ENCODE data around the gene WDR86. TPM values are rescaled to one million over a fixed set of nuclear protein-coding genes. Genes with fewer than 3 reads are reported as not detected.

The WDR86 gene
- polyA plus RNA-seq, 6 donors from 2014 or later = 1.4 to 3.5 (median 1.9) TPM

GRCh38 chr7:151366880-151367222, 43.0 kb downstream of the WDR86 start:
- Mint-ChIP-seq H3K4me1 (peaks cover 0 to 9% (median 5%) of the 10 kb centered on the region in 3 donors), H3K9me3 (peaks cover 0 to 2% (median 0%) of the 10 kb centered on the region in 7 donors), H3K4me3 (no peak overlapping the region), H3K27me3 (no peaks in the 10 kb centered on the region), H3K36me3 (peaks cover 16 to 22% of the 10 kb centered on the region in 2 donors), H3K27ac (no peak overlapping the region)
- no peak for DNase-seq
- no peak for ATAC-seq (ENCODE audit: low read depth in 2 of 2)

DNA sequence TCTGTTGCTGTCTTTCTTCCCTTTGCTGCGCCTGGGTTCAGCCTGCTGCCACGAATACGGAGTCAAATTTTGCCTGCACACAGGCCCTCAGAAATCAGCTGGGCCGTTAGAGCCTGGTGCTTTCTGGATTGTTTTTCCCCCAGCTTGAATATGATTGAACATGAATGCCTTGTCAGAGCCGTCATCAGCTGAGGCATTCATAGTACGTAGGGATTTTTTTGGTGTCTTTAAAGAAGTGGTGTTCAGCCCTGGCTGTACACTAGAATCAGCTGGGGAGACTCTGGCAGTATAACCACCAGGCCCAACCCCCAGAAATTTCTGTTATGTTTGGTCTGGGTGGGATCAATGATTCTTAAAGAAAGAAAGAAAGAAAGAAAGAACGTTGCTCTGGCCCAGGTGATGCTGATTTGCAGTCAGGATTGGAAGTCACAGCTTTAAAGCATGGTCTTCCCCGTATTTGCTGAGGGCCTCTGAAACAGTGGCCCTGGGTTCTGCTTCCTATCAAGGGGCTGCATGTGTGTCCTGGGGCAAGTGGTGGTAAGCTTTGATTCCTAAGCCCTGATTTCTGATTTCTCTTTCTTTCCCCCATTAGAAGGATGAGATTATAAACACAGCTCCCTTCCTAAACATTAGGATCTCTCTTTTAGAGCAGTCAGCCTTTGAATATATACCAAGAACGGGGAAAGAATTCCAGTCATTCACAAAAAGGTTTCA, 43.5 kb downstream of the WDR86 start:
- H3K27ac Mint-ChIP-seq = peak overlapping the region in 1 of 6 donors; percentile 7
- no peak overlapping the region for H3K4me3 Mint-ChIP-seq
- no peaks in the 10 kb centered on the region for H3K27me3 Mint-ChIP-seq
- ATAC-seq (ENCODE audit: low read depth in 2 of 2) (no peak), DNase-seq (no peak)
- H3K36me3 Mint-ChIP-seq = peaks cover 16 to 28% of the 10 kb centered on the region in 2 donors
- H3K4me1 Mint-ChIP-seq = peaks cover 0 to 9% (median 5%) of the 10 kb centered on the region in 3 donors
- peaks cover 0 to 2% (median 0%) of the 10 kb centered on the region in 7 donors for H3K9me3 Mint-ChIP-seq

GRCh38 chr7:151363182-151363581, 46.7 kb downstream of the WDR86 start:
- Mint-ChIP-seq H3K9me3 (peaks cover 0 to 2% (median 0%) of the 10 kb centered on the region in 7 donors), H3K4me3 (no peak overlapping the region)

DNA sequence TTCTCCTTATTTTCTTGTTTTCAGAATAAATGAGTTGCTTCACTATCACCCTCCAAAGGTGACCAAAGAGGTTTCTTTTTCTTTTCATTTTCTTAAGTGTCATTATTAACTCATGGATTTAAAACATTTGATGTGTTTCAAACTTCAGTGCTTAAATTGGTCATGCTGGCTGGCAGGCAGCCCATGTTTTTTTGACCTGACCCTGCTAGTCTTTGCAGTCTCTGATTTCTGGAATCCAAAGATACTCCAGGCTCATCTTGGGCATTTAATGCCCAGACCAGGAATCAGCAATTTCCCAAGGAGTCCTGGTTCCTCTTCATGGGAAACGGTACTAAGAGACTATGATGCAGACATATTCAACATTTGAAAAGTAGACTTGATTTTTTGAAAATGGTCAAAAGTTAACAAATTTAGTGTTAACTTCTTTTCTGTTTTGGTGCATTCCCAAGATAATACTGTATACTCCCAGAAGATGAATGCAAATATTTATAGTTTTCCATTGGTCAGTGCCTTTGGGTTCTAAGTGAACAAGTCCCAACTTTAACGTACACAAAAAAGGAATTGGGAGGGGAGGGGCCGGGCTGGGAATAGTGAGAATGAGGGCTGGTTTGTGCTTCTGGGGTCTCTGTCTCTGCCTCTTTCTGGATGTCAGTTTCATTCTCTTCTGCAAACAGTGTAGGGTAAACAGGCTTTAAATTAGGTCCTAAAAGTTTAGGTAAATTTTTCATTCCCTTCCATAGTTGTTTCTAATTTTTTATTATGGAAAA, 48.5 kb downstream of the WDR86 start:
- Mint-ChIP-seq H3K36me3 (peaks cover 16 to 30% of the 10 kb centered on the region in 2 donors), H3K4me1 (no peaks in the 10 kb centered on the region), H3K27ac (no peak overlapping the region)

More at GRCh38 chr7:151363182-151363581, 46.7 kb downstream of the WDR86 start:
- no peaks in the 10 kb centered on the region for H3K27me3 Mint-ChIP-seq
- no peak for DNase-seq
- peaks cover 0 to 3% (median 3%) of the 10 kb centered on the region in 3 donors for H3K4me1 Mint-ChIP-seq
- peaks cover 16 to 29% of the 10 kb centered on the region in 2 donors for H3K36me3 Mint-ChIP-seq
- ATAC-seq (ENCODE audit: low read depth in 2 of 2) = no peak
- peak overlapping the region in 2 of 6 donors; percentile 17 to 65 for H3K27ac Mint-ChIP-seq

GRCh38 chr7:151352512-151352911, 57.3 kb downstream of the WDR86 start:
- Mint-ChIP-seq H3K27me3 (no peaks in the 10 kb centered on the region), H3K27ac (peak overlapping the region in 5 of 6 donors; percentile 59 to 99 (median 91)), H3K36me3 (peaks cover 8 to 15% of the 10 kb centered on the region in 2 donors), H3K9me3 (no peaks in the 10 kb centered on the region), H3K4me1 (peaks cover 35 to 55% (median 35%) of the 10 kb centered on the region in 3 donors), H3K4me3 (no peak overlapping the region)
- no peak for ATAC-seq (ENCODE audit: low read depth in 2 of 2)
- DNase-seq = no peak

More for the DNA sequence above, 48.5 kb downstream of the WDR86 start:
- H3K4me3 Mint-ChIP-seq = no peak overlapping the region
- DNase-seq (no peak), ATAC-seq (ENCODE audit: low read depth in 2 of 2) (no peak)
- peaks cover 0 to 2% (median 0%) of the 10 kb centered on the region in 7 donors for H3K9me3 Mint-ChIP-seq
- no peaks in the 10 kb centered on the region for H3K27me3 Mint-ChIP-seq

- H3K4me3 Mint-ChIP-seq = peak overlapping the region; percentile 48 to 84 (median 58)
- H3K9me3 Mint-ChIP-seq = no peaks in the 10 kb centered on the region
- peak overlapping the region; percentile 90 to 99 (median 93) for H3K27ac Mint-ChIP-seq
- H3K4me1 Mint-ChIP-seq = peaks cover 35 to 56% (median 35%) of the 10 kb centered on the region in 3 donors
- peaks cover 8 to 15% of the 10 kb centered on the region in 2 donors for H3K36me3 Mint-ChIP-seq
- DNase-seq = peak; percentile 67
- ATAC-seq (ENCODE audit: low read depth in 2 of 2) = peak; percentile 46 to 58
- no peaks in the 10 kb centered on the region for H3K27me3 Mint-ChIP-seq
Observed at GRCh38 chr7:151351967-151352366, 57.9 kb downstream of the WDR86 start.

DNA sequence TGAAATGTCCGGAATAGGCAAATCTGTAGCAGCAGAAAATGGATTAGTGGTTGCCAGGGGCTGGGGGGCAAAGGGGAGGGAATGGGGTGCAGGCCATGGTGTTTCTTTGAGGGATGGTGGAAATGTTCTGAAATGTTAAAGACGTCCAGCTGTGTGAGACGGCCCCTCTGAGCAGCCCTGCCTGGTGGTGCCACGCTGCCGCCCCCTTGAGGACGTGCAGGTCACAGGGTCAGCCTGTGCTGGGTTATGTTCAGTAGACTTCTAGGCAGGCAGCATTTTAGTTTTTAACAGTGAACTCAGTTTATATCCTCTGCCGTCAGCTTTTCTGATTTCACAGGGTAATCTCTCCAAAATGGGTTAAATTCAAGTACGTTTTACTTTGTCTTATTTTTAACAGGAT, 58.8 kb downstream of the WDR86 start:
- Mint-ChIP-seq H3K9me3 (no peaks in the 10 kb centered on the region), H3K36me3 (peaks cover 8 to 11% of the 10 kb centered on the region in 2 donors), H3K27me3 (no peaks in the 10 kb centered on the region), H3K4me1 (peaks cover 35 to 59% (median 35%) of the 10 kb centered on the region in 3 donors), H3K4me3 (peak overlapping the region in 6 of 8 donors; percentile 18 to 52 (median 39)), H3K27ac (peak overlapping the region; percentile 90 to 99 (median 94))
- ATAC-seq (ENCODE audit: low read depth in 2 of 2) (no peak), DNase-seq (peak; percentile 32)

- H3K4me1 Mint-ChIP-seq = peaks cover 31 to 59% (median 41%) of the 10 kb centered on the region in 3 donors
- no peak for DNase-seq
- ATAC-seq (ENCODE audit: low read depth in 2 of 2) = peak; percentile 43 to 52
Observed at GRCh38 chr7:151349507-151349853, 60.4 kb downstream of the WDR86 start.

GRCh38 chr7:151348970-151349369, 60.9 kb downstream of the WDR86 start:
- H3K4me3 Mint-ChIP-seq = peak overlapping the region; percentile 79 to 98 (median 92)
- peak overlapping the region; percentile 97 to 99 (median 99) for H3K27ac Mint-ChIP-seq
- peaks cover 31 to 56% (median 41%) of the 10 kb centered on the region in 3 donors for H3K4me1 Mint-ChIP-seq
- DNase-seq (no peak), ATAC-seq (ENCODE audit: low read depth in 2 of 2) (no peak)
- peaks cover 5 to 7% of the 10 kb centered on the region in 2 donors for H3K36me3 Mint-ChIP-seq
- no peaks in the 10 kb centered on the region for H3K27me3 Mint-ChIP-seq
- no peaks in the 10 kb centered on the region for H3K9me3 Mint-ChIP-seq

More at GRCh38 chr7:151349507-151349853, 60.4 kb downstream of the WDR86 start:
- Mint-ChIP-seq H3K27ac (peak overlapping the region; percentile 97 to 99 (median 99)), H3K27me3 (no peaks in the 10 kb centered on the region), H3K9me3 (no peaks in the 10 kb centered on the region), H3K4me3 (peak overlapping the region; percentile 79 to 98 (median 92)), H3K36me3 (peaks cover 7% of the 10 kb centered on the region in 2 donors)

GRCh38 chr7:151347200-151347599, 62.6 kb downstream of the WDR86 start:
- H3K27ac Mint-ChIP-seq = peak overlapping the region in 1 of 6 donors; percentile 72
- DNase-seq = no peak
- peaks cover 0 to 7% of the 10 kb centered on the region in 2 donors for H3K36me3 Mint-ChIP-seq
- H3K4me3 Mint-ChIP-seq = peak overlapping the region in 1 of 8 donors; percentile 27
- peaks cover 26 to 58% (median 34%) of the 10 kb centered on the region in 3 donors for H3K4me1 Mint-ChIP-seq
- no peaks in the 10 kb centered on the region for H3K27me3 Mint-ChIP-seq
- no peaks in the 10 kb centered on the region for H3K9me3 Mint-ChIP-seq
- no peak for ATAC-seq (ENCODE audit: low read depth in 2 of 2)

DNA sequence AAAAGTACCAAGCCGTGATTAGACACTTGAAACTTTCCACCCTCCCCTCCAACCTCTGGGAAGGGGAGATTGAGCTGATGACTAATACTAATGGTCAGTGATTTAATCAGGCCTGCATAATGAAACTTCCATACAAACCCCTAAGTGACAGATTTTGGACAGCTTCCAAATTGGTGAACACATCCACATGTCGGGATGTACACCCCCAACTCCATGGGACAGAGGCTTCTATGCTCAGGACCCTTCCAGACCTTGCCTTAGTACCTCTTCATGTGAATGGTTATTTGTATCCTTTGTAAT, 63.4 kb downstream of the WDR86 start:
- Mint-ChIP-seq H3K4me3 (peak overlapping the region in 1 of 8 donors; percentile 25), H3K27ac (peak overlapping the region in 2 of 6 donors; percentile 59 to 61), H3K36me3 (peaks cover 0 to 7% of the 10 kb centered on the region in 2 donors), H3K9me3 (no peaks in the 10 kb centered on the region), H3K27me3 (no peaks in the 10 kb centered on the region), H3K4me1 (peaks cover 18 to 50% (median 27%) of the 10 kb centered on the region in 3 donors)
- no peak for ATAC-seq (ENCODE audit: low read depth in 2 of 2)
- DNase-seq = no peak

- no peak for ATAC-seq (ENCODE audit: low read depth in 2 of 2)
- Mint-ChIP-seq H3K27me3 (no peaks in the 10 kb centered on the region), H3K9me3 (no peaks in the 10 kb centered on the region), H3K4me3 (peak overlapping the region in 1 of 8 donors; percentile 61), H3K4me1 (peaks cover 19 to 46% (median 31%) of the 10 kb centered on the region in 3 donors), H3K36me3 (peaks cover 0 to 7% of the 10 kb centered on the region in 2 donors), H3K27ac (peak overlapping the region in 2 of 6 donors; percentile 24 to 61)
- DNase-seq = no peak
Observed at GRCh38 chr7:151345576-151346469, 64.0 kb downstream of the WDR86 start.

DNA sequence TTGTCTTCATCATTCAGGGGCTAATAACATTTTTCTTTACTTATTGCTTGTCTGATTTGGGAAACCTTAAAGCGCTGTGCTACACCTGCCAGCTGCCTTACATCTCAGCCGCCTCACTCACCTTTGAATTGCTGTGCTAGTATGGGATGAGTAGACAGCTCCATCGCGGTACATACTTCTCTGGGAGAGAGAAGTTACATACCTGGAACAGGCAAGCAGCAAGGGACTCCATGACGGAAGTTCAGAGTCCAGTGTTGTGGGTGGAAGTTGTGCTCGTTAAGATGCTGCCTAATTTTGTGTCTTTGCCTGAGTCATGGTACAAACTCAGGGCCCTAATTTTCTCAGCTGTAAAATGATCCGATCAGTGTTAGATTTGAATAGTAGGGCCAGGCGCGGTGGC, 66.3 kb downstream of the WDR86 start:
- ATAC-seq (ENCODE audit: low read depth in 2 of 2) (no peak), DNase-seq (no peak)
- H3K9me3 Mint-ChIP-seq = peaks cover 0 to 6% (median 3%) of the 10 kb centered on the region in 7 donors
- H3K36me3 Mint-ChIP-seq = peaks cover 0 to 14% of the 10 kb centered on the region in 2 donors
- no peaks in the 10 kb centered on the region for H3K27me3 Mint-ChIP-seq
- peak overlapping the region; percentile 38 to 92 (median 72) for H3K27ac Mint-ChIP-seq
- peaks cover 17 to 46% (median 35%) of the 10 kb centered on the region in 3 donors for H3K4me1 Mint-ChIP-seq
- H3K4me3 Mint-ChIP-seq = peak overlapping the region in 7 of 8 donors; percentile 22 to 97 (median 78)

Data from naive B cell (primary cell).